Activated naive CD4-positive, alpha-beta T cell treated with Interleukin-2 at 50 U/mL for 16 hours (primary cell): ENCODE data around the gene ZNF75A.
A peak's percentile ranks its signal among the peaks of the same experiment; 100 is the strongest.
"Not testable (repeated sequence)": the region's sequence is repeated elsewhere in the genome, so short reads cannot be mapped to it uniquely, and the experiment has no call there.

Experiments used
- DNase-seq: peaks from one replicate; pipeline ENCODE4 v3.0.0-alpha.2; 2020

The ZNF75A gene

GRCh38 chr16:3305109-3306068 lies at the start of gene ZNF75A, which contains the start of gene TIGD7:
ZNF75A (plus strand) TSS chr16:3305497; CDS start chr16:3308429, 2,932 bp downstream.
TIGD7 (minus strand) TSS chr16:3305430; CDS start chr16:3300614, 4,816 bp downstream.
- DNase-seq = peak; percentile 80

DNA sequence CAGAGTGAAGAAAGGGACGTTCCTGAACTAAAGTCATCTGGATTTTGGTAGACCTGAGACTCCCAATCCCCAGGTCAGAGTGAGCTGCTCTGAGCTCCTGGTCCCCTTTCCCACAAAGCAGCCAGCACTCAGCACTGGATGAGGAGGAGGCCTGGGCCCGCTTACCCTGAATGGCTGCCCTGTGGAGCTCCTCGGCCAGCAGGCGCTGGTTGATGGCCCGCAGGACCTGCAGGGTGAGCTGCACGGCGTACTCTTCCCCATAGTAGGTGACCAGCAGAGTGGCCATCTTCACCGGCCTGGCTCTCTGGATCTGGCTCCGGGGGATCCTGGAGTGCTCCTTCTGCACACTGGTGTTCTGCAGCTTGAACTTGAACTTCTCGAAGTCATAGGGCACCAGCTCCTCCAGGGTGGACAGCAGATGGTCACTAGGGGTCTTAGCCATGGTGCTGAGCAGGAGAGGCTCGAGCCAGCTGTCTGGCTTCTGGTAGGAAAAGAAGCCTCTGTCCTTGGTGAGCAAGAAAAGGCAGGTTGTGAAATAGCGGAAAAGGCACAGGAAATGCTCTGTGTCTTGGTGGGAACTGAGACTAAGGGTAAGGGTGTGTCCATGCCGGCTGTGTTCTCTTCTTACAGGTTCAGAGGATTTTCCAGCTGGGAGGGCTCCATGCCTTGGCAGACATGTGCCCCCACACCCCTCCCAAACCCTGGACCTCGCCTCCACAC lies 49.0 kb upstream of the ZNF75A start, which contains the start of gene MEFV:
TSS of gene MEFV (minus strand) at position 488 of the 720 bp plus-strand sequence. CDS start at position 442, 46 bp downstream.
- no peak for DNase-seq

- DNase-seq = no peak
These were observed 48.3 kb upstream of the ZNF75A start for GRCh38 chr16:3256866-3257465.

GRCh38 chr16:3259836-3260235 lies 45.5 kb upstream of the ZNF75A start:
- DNase-seq = no peak

- no peak for DNase-seq
These were observed 42.8 kb upstream of the ZNF75A start for GRCh38 chr16:3262517-3262916.

- DNase-seq = peak; percentile 99
These were observed 40.9 kb upstream of the ZNF75A start for GRCh38 chr16:3264137-3265036.

DNA sequence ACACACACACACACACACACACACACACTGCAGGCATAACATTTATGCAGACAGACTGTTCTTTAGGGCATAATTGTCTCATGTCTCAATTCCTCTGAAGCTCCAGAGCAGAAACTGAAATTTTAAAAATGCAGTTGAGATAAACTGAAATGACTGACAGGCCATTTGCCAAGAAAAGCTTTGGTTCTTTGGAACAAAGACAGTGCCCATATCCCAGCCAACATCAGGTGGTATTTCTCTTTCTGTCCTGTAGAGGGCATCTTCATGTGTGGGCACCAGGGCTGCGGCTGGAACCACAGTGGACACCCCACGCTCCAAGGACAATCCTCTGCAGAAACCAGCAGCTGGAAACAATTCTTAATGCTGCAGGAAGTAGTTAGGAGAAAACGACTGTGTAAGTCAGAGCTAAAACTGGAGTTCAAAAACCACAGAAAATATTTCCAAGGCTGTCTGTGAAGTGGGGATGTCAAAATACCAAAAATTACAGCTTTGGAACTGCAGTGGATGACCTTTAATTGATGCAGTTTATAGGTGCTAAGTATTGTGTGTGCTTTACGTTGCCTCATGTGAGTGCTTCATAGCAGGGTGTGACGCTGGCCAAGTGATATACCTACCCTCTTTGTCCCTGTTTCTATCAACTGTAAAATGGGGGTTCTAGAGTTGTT lies 38.3 kb upstream of the ZNF75A start:
- no peak for DNase-seq

GRCh38 chr16:3268294-3268693 lies 37.0 kb upstream of the ZNF75A start:
- no peak for DNase-seq

DNA sequence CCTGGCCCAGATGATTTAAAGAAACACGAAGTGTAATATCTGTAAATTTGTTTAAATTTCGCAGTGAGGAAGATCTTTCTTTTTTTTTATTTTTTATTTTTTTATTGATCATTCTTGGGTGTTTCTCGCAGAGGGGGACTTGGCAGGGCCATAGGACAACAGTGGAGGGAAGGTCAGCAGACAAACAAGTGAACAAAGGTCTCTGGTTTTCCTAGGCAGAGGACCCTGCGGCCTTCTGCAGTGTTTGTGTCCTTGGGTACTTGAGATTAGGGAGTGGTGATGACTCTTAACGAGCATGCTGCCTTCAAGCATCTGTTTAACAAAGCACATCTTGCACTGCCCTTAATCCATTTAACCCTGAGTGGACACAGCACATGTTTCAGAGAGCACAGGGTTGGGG lies 34.6 kb upstream of the ZNF75A start:
- DNase-seq = not testable (repeated sequence)

DNA sequence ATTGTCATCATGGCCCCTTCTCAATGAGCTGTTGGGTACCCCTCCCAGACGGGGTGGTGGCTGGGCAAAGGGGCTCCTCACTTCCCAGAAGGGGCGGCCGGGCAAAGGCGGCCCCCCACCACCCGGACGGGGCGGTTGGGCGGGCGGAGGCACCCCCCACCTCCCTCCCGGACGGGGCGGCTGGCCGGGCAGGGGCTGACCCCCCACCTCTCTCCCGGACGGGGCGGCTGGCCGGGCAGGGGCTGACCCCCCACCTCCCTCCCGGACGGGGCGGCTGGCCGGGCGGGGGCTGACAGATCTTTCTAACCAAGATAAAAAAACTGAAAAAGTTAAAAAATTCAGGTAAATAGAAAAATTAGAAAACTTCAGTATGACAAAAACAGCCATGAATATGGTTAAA lies 34.0 kb upstream of the ZNF75A start:
- DNase-seq = not testable (repeated sequence)

- no peak for DNase-seq
These were observed 30.8 kb upstream of the ZNF75A start for GRCh38 chr16:3274490-3274889.

DNA sequence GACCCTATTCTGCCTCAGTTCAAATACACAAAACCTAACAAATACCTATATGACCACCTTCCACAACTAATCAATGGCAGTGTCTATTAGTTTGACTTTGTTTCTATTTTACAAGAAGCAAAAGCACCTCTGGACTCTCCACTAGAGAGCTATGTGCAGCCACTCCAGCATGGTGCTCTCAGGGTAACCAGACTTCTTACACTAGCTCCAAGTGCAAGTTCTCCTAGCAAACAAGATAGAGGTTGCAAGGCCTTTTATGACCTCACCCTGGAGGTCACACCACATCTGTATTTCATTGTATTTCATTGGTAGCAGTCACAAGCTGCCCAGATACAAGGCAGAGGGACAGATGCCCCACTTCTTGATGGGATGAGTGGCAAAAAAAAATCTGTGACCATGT lies 30.4 kb upstream of the ZNF75A start:
- no peak for DNase-seq

DNA sequence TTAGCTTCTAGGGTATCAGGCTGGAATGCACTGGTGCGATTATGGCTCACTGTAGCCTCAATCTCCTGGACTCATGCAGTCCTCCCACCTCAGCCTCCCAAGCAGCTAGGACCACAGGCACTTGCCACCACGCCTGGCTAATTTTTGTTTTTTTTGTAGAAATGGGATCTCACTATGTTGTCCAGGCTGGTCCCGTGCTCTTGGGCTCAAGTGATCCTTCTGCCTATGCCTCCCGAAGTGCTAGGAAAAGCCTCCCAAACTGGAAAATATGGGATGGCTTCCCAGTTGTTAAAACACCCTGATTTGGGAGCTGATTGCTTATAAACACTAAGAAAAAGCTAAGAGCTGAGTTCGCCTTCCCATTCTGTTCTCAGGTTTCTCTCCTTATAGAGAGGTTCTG lies 28.6 kb upstream of the ZNF75A start:
- DNase-seq = no peak

DNA sequence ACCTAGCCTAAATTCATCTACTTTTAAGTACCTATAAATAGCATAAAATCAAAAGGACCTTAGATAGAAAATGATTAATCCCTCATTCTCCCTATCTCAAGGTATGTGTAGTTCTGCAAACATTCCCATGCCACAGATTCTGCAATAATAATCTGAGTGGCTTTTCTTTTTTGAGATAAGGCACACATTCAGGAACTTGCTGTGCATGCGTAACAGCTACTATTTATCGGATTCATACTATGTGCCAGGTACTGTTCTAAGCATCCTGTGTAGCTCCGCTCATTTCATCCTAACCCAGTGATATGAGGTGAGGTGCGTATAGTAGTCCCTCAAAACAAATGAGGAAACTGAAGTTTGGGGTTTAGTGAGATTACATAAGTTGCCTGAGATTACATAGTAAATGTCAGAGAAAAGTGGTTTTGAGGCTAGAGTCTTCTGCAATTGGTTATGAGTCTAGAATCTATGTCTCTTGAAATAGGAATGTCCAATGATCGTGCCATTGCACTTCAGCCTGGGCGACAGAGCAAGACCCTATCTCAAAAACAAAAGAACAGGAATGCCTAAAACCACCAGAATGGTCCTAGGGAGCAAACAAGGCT lies 24.0 kb upstream of the ZNF75A start:
- no peak for DNase-seq

DNA sequence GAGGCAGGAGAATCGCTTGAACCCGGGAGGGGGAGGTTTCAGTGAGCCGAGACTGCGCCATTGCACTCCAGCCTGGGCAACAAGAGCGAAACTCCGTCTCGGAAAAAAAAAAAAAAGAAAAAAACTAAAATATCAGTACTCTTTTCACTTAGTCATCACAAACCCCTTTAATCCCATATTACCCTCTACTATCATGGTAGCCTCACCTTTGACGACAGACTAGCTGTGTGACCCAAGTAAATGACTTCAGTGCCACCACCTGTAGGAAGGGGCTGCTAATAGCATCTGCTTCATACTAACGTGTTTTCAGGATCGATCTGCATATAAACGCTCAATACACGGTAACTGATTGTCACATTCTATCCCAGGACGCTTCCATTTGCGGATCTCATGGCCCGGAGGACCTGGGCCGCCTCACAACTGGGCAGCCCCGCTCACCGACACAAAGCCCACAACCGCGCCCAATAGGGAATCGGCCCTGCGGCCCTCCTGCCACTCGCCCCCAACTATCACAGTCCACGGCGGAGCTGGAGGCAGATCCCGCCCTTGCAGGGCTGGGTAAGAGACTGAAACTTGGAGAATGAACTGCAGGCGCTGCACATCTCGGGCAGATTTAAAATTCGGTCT lies 23.1 kb upstream of the ZNF75A start:
- DNase-seq = no peak

- peak; percentile 93 for DNase-seq
These were observed 22.4 kb upstream of the ZNF75A start, which contains the start of gene ZNF263 for GRCh38 chr16:3282730-3283542. ZNF263 (plus strand) TSS chr16:3283491; CDS start chr16:3283819, 328 bp downstream.

DNA sequence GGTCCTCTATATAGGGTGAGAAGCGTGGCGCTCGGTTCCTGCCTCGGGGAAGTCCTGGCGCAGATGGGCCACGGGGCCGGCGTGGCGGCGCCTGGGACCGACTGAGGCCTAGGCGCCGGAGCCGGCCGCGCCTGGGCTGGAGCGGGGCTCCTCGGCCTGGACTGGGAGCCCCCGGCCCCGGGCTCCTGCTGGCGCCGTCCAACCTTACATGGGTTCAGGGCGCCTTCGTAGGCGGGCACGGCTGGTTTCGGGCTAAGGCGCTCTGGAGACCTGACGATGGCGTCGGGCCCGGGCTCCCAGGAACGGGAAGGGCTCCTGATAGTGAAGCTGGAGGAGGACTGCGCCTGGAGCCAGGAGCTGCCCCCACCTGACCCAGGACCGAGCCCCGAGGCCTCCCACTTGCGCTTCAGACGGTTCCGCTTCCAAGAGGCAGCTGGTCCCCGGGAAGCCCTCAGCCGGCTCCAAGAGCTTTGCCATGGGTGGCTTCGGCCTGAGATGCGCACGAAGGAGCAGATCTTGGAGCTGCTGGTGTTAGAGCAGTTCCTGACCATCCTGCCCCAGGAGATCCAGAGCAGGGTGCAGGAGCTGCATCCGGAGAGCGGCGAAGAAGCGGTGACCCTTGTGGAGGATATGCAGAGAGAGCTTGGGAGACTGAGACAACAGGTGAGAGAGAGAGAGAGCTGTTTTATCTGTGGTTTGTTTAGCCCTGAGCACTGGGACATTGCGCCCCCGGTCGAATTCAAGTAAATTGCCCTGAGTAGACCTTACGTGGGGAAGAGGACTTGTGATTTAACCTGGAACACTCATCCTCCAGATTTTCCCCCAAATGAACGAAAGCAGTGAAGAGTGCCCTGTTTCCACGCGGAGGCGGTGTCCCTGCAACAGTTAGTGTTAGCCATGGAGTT lies 21.5 kb upstream of the ZNF75A start:
- DNase-seq = no peak

GRCh38 chr16:3285131-3285530 lies 20.2 kb upstream of the ZNF75A start:
- no peak for DNase-seq
